HG03432 (cell line): Measurements from ENCODE around the gene KCNJ14.

ENCODE experiments used
- ATAC-seq: cut with Tn5 transposase; IDR thresholded peaks from one replicate; pipeline ENCODE4 v1.9.1; 2021; ENCODE audit warnings: mild to moderate bottlenecking, moderate library complexity; ENCODE audit not compliant: unreplicated experiment

Gene KCNJ14

GRCh38 chr19:48469934-48470680, 14.7 kb downstream of the KCNJ14 start:
- ATAC-seq, result no peak

- no peak for ATAC-seq
These were observed 15.5 kb downstream of the KCNJ14 start for GRCh38 chr19:48470856-48471255.

- no peak for ATAC-seq
These were observed 16.5 kb downstream of the KCNJ14 start for GRCh38 chr19:48471836-48472235.

GRCh38 chr19:48473161-48473966, 18.0 kb downstream of the KCNJ14 start:
- no peak for ATAC-seq

GRCh38 chr19:48474084-48474592, 18.8 kb downstream of the KCNJ14 start:
- no peak for ATAC-seq

GRCh38 chr19:48475369-48476068, 20.1 kb downstream of the KCNJ14 start:
- no peak for ATAC-seq

GRCh38 chr19:48476176-48476575, 20.8 kb downstream of the KCNJ14 start:
- ATAC-seq, result no peak

- no peak for ATAC-seq
These were observed 21.8 kb downstream of the KCNJ14 start for GRCh38 chr19:48477067-48477685.

- no peak for ATAC-seq
These were observed 22.4 kb downstream of the KCNJ14 start for GRCh38 chr19:48477698-48478338.

GRCh38 chr19:48478339-48479256, 23.2 kb downstream of the KCNJ14 start:
- ATAC-seq, result no peak

GRCh38 chr19:48479686-48480085, 24.3 kb downstream of the KCNJ14 start:
- ATAC-seq, result no peak

GRCh38 chr19:48480183-48480557, 24.8 kb downstream of the KCNJ14 start:
- no peak for ATAC-seq

- ATAC-seq, result no peak
These were observed 25.5 kb downstream of the KCNJ14 start for GRCh38 chr19:48480558-48481500.

- ATAC-seq, result no peak
These were observed 26.7 kb downstream of the KCNJ14 start for GRCh38 chr19:48481846-48482639.

- no peak for ATAC-seq
These were observed 27.9 kb downstream of the KCNJ14 start for GRCh38 chr19:48483301-48483700.

GRCh38 chr19:48484247-48484893, 29.0 kb downstream of the KCNJ14 start:
- no peak for ATAC-seq
